ENCODE results near the gene ATP9A. TPM values are rescaled to one million over a fixed set of nuclear protein-coding genes. Genes with fewer than 3 reads are reported as not detected.

The ATP9A gene
- total and polyA plus RNA-seq, 2 donors (not counting 3 experiments of a cell fraction or from before 2014, with no cell fraction given) = 20.9 to 41.5 TPM

GRCh38 chr20:51610111-51610510 lies 158.1 kb downstream of the ATP9A start:
- Histone ChIP-seq H4K20me1 (replicated peaks; ENCODE audit: control insufficient read depth, extremely low read depth, insufficient read depth, low read length) (no peaks in the 10 kb centered on the region), H3K4me2 (ENCODE audit: insufficient read depth, low read length) (no peak overlapping the region), H3K4me3 (replicated peaks in 1 of 3; ENCODE audit: insufficient read depth in 1 of 3, low read depth in 1 of 3, low read length in 3 of 3) (no peak overlapping the region), H3K36me3 (ENCODE audit: control insufficient read depth in 2 of 2, extremely low read depth in 1 of 2, insufficient read depth in 2 of 2, low read length in 2 of 2) (peaks cover 3 to 5% of the 10 kb centered on the region in 2 experiments), H3K9ac (replicated peaks; ENCODE audit: extremely low read depth, insufficient read depth, low read length) (no peak overlapping the region), H3K9me3 (replicated peaks; ENCODE audit: control insufficient read depth, insufficient read depth, low read length) (no peaks in the 10 kb centered on the region), H3K79me2 (ENCODE audit: control insufficient read depth, insufficient read depth, low read length) (no peaks in the 10 kb centered on the region), H3K27me3 (ENCODE audit: control insufficient read depth in 2 of 2, insufficient read depth in 2 of 2, low read length in 2 of 2) (no peaks in the 10 kb centered on the region), H3K9me1 (replicated peaks; ENCODE audit: control insufficient read depth, extremely low read depth, insufficient read depth, low read length) (no peaks in the 10 kb centered on the region), H3K27ac (ENCODE audit: insufficient read depth, low read depth, low read length) (no peak overlapping the region), H2AFZ (ENCODE audit: low read depth, low read length) (no peak overlapping the region), H3K4me1 (ENCODE audit: control insufficient read depth, extremely low read depth, insufficient read depth, low read length) (no peaks in the 10 kb centered on the region)
- FAIRE-seq = no peak
- DNase-seq (ENCODE audit: low read depth, low spot score) = no peak
- BruUV-seq (replicated peaks) = no TSS peak
- ChIA-PET CTCF (interaction anchor here (1.8 to 4.1 kb wide), 2 partner anchors 14 to 623 kb away, joined by 5 to 21 read pairs; no protein-coding TSS in a partner anchor), POLR2A (no interaction called here)
- dilution Hi-C loops (cut with MboI; ENCODE audit: extremely low pct_ligation_motif_present, low sequenced_read_pairs) (no loop called here), intact Hi-C loops (cut with micrococcal nuclease) (no loop called here)
- TF ChIP-seq POLR2A (IDR thresholded peaks at IDR 0.05; ENCODE audit: low read depth, low read length) (no peak), FOS (IDR thresholded peaks at IDR 0.05; ENCODE audit: borderline replicate concordance, insufficient read depth, low read length) (no peak), CTCF (IDR thresholded peaks at IDR 0.05; ENCODE audit: extremely low read depth in 1 of 2, insufficient read depth in 1 of 2, low read depth in 1 of 2, low read length in 2 of 2) (no peak), MAX (IDR thresholded peaks at IDR 0.05; ENCODE audit: insufficient read depth, insufficient read length) (no peak), JUN (IDR thresholded peaks at IDR 0.05; ENCODE audit: borderline replicate concordance, insufficient read depth, insufficient read length, low read depth) (no peak), GATA2 (IDR thresholded peaks at IDR 0.05; ENCODE audit: insufficient read depth, insufficient read length, low read depth, low read length) (no peak), POLR2AphosphoS5 (IDR thresholded peaks at IDR 0.05; ENCODE audit: insufficient read depth, low read depth, low read length) (no peak), MYC (IDR thresholded peaks at IDR 0.05; ENCODE audit: low read depth, low read length) (no peak), EZH2 (IDR thresholded peaks at IDR 0.05; ENCODE audit: borderline replicate concordance, low read depth, low read length, severe bottlenecking) (no peak)
